Mammary epithelial cell (primary cell): ENCODE data around the gene HOXD9.

Experiments used
- EZH2 ChIP-seq: IDR thresholded peaks from 2 replicates; pipeline ENCODE4 v1.6.1; 2012; ENCODE audit warnings: low read length, inconsistent platforms, borderline replicate concordance
- TF ChIP-seq, protein P1 (sequence below), 2 donors: IDR thresholded peaks in 1 of 2; conservative IDR thresholded peaks in 1 of 2; 2 replicates each; pipeline ENCODE4 v1.5.1; 2011 to 2012; ENCODE audit warnings: inconsistent platforms in 2 of 2, low read length in 2 of 2, mild to moderate bottlenecking in 2 of 2, control low read depth in 1 of 2, low read depth in 1 of 2; ENCODE audit not compliant: insufficient read depth in 1 of 2; ENCODE audit errors: extremely low read depth in 1 of 2

DNA sequence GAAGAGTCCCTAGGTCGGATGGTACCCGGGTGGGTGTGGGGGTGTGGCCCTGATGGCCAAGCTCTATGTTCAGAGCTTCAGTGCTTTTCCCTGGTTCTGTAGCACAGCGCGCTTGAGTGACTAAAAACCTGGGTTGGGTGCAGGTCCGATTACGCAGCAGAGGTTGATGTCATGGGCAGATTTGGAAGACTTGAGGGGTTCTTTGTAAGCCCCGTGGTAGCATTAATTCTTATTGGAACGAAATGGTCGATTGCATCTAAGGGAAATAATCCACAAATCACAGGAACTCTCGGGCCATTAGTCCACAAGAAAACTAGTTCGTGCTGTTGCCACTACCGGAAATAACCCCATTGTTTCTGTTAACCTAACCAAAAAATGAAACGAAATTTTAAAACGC is 16.0 kb downstream of the HOXD9 start:
- TF ChIP-seq, protein P1, sequence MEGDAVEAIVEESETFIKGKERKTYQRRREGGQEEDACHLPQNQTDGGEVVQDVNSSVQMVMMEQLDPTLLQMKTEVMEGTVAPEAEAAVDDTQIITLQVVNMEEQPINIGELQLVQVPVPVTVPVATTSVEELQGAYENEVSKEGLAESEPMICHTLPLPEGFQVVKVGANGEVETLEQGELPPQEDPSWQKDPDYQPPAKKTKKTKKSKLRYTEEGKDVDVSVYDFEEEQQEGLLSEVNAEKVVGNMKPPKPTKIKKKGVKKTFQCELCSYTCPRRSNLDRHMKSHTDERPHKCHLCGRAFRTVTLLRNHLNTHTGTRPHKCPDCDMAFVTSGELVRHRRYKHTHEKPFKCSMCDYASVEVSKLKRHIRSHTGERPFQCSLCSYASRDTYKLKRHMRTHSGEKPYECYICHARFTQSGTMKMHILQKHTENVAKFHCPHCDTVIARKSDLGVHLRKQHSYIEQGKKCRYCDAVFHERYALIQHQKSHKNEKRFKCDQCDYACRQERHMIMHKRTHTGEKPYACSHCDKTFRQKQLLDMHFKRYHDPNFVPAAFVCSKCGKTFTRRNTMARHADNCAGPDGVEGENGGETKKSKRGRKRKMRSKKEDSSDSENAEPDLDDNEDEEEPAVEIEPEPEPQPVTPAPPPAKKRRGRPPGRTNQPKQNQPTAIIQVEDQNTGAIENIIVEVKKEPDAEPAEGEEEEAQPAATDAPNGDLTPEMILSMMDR (conservative IDR thresholded peaks at IDR 0.05 in 1 of 2, IDR thresholded peaks at IDR 0.05 in 1 of 2; ENCODE audit: extremely low read depth in 1 of 2, insufficient read depth in 1 of 2, low read depth in 1 of 2, low read length in 2 of 2), result no peak
- TF ChIP-seq EZH2, result no peak
